ENCODE data around the gene DOK6.

The DOK6 gene

DNA sequence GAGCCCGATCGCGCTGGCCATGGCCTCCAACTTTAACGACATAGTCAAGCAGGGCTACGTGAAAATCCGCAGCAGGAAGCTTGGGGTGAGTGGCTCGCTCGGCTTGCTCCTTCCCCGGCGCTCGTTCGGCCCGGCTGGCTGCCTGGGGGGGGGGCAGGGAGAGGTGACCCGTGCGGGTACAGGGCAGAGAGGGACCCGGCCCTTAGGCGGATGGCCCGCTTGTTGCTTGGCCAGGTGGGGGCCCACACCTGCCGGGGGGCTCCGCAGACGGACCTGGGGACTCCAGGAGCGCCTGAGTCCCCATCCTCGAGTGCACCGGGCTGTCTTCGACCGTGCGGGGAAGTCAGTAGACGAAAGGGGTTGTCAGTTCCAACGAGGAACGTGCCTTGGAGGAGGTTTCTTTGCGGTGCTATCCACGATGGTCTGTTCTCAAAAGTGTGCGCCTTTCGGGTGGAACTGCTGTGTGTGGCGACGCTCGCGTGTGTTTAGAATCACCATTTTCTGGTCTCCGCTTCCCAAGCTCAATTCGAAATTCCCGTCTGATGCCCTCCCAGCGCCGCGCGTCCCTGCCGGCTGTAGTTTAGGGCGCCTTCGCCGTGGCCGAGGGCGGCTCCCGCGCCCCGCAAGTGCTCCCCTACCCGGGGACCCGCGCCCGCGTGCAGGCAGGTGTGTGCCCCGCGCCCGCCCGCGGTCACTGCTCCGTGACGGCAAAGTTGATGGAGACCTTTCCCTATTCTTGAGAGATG is 711 bp downstream of the DOK6 start:
- H3K27ac ChIP-seq = no peak overlapping the region

DNA sequence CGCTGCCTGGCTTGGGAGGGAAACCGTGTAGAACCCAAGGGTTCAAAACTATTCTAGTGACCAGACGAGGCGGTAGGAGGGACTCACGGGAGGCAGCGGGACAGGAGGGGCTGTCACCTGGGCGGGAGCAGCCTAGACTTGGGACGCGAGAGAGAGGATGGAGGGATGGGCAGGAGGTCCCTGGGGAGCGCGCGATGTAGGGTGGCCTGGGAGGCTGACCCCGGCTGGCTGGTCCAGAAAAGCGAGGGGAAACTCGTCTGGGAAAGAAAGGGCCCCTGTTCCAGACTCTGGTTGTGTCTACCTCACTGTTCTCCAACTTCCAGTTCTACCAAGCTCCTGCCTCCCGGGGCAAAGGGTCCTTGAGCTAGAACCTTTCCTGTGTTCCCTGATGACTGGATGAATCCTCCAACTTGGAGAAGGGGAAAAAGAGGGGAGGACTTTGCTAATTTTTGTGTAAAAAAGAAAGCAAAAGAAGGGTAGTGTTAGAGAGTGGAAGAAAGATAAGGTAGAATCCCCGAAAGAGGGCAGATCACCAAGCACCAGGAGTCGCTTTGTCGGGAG is 1.4 kb downstream of the DOK6 start:
- TF ChIP-seq, protein P1, sequence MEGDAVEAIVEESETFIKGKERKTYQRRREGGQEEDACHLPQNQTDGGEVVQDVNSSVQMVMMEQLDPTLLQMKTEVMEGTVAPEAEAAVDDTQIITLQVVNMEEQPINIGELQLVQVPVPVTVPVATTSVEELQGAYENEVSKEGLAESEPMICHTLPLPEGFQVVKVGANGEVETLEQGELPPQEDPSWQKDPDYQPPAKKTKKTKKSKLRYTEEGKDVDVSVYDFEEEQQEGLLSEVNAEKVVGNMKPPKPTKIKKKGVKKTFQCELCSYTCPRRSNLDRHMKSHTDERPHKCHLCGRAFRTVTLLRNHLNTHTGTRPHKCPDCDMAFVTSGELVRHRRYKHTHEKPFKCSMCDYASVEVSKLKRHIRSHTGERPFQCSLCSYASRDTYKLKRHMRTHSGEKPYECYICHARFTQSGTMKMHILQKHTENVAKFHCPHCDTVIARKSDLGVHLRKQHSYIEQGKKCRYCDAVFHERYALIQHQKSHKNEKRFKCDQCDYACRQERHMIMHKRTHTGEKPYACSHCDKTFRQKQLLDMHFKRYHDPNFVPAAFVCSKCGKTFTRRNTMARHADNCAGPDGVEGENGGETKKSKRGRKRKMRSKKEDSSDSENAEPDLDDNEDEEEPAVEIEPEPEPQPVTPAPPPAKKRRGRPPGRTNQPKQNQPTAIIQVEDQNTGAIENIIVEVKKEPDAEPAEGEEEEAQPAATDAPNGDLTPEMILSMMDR (conservative IDR thresholded peaks at IDR 0.05) = no peak
- no peak for TF ChIP-seq ZFX (IDR thresholded peaks at IDR 0.05)
- no peak overlapping the region for H3K27ac ChIP-seq

More for the DNA sequence above, 711 bp downstream of the DOK6 start:
- TF ChIP-seq ZFX (IDR thresholded peaks at IDR 0.05) = no peak
- TF ChIP-seq, protein P1 (conservative IDR thresholded peaks at IDR 0.05) = no peak

DNA sequence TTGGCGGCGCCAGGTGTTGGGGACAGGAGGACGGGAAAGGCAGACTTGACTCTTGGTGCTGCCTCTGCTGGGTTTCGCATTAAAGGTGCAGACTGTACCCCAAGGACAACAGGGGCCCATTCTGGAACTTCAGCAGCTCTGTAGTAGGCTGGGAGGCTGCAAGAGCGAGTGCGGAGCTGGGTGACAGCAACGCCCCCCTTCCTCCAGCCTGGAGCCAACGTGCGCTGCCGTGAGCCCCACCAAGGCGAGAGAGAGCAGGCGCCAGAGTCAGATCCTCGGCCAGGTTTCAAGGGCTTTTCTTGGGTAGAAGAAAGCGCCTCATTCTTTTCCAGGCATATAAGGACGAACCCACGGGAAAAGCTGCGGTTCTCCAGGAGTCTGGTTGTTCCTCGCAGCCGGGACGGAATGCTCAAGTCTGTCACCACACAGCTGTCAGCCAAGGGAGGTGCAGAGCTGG is 1.9 kb downstream of the DOK6 start:
- TF ChIP-seq ZFX (IDR thresholded peaks at IDR 0.05) = no peak
- TF ChIP-seq, protein P1 (conservative IDR thresholded peaks at IDR 0.05) = no peak

GRCh38 chr18:69408522-69408921 is 7.8 kb downstream of the DOK6 start:
- no peak overlapping the region for H3K27ac ChIP-seq
- no peak for TF ChIP-seq ZFX (IDR thresholded peaks at IDR 0.05)
- TF ChIP-seq, protein P1 (conservative IDR thresholded peaks at IDR 0.05) = no peak

More for the DNA sequence above, 1.9 kb downstream of the DOK6 start:
- H3K27ac ChIP-seq = no peak overlapping the region

DNA sequence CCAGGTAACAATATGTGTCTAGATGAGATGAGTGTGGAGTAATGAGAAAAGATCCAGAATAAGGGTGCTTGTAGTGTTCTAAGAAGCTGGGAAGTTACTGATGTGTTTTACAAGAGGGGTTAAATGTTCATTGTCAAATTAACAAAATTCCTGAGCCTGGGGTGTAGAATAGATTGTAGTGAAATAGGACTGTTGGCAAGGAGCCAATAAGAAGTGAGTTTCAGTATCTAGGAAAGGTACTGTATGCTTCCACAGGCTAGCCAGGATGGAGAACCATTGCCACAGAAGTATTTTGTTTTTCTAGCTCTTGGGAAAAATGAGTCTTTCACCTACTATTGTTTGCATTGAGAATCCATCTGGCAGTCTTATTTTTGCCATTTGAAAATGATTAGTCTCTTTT is 10.5 kb downstream of the DOK6 start:
- no peak overlapping the region for H3K27ac ChIP-seq
- no peak for TF ChIP-seq ZFX (IDR thresholded peaks at IDR 0.05)
- TF ChIP-seq, protein P1 (conservative IDR thresholded peaks at IDR 0.05) = no peak

GRCh38 chr18:69414184-69414583 is 13.5 kb downstream of the DOK6 start:
- no peak overlapping the region for H3K27ac ChIP-seq
- TF ChIP-seq ZFX (IDR thresholded peaks at IDR 0.05) = no peak
- TF ChIP-seq, protein P1 (conservative IDR thresholded peaks at IDR 0.05) = no peak

DNA sequence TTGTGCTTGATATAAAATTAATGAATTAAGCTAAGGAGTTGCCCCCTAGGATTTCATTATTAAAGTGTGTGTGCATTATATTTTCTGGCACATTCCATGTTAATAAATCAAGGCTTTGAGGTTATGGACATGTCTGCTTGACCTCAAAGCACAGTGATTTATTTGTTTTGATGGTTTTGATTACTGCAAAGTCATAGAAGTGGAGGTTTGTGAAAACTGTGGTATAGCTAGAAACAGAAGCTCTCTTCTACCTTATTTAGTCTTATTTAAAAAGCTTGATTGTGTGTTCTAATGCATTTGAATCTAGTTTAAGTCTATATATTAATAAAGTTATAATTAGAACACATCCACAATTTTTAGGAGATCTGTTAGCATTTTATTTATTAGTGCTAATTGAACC is 32.2 kb downstream of the DOK6 start:
- no peak overlapping the region for H3K27ac ChIP-seq
- no peak for TF ChIP-seq ZFX (IDR thresholded peaks at IDR 0.05)
- TF ChIP-seq, protein P1 (conservative IDR thresholded peaks at IDR 0.05) = no peak
